ENCODE data around the gene ANKRD17. TPM values are rescaled to one million over a fixed set of nuclear protein-coding genes. Genes with fewer than 3 reads are reported as not detected.
A peak's percentile ranks its signal among the peaks of the same experiment; 100 is the strongest.
"Not testable (repeated sequence)": the region's sequence is repeated elsewhere in the genome, so short reads cannot be mapped to it uniquely, and the experiment has no call there.

The ANKRD17 gene
- total RNA-seq, 1 donor from 2014 or later: 55.5 TPM

DNA sequence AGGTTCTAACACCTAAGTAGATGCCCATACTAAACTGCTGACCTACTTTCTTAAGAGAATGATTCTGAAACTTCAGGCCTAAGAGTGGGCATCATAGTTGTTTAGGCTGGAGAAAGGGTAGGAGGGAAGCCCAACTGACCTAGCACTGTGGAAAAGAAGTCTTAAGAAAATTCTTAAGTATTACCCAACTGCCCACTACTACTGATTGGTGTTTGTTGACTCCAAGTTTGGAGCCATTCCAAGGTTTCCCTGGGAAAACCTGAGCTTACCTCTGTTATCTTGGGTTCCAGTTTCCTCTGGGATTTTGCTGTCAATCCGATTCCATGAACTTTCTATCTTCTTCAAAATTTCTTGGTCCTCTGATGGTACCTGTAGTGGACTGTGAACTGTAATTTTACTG is 23.9 kb downstream of the ANKRD17 start:
- Histone ChIP-seq H3K4me3 (no peak overlapping the region), H3K9me3 (no peaks in the 10 kb centered on the region), H3K27ac (no peak overlapping the region), H3K4me1 (peaks cover 19% of the 10 kb centered on the region), H3K36me3 (no peaks in the 10 kb centered on the region), H3K27me3 (no peaks in the 10 kb centered on the region)
- TF ChIP-seq POLR2AphosphoS5 (IDR thresholded peaks at IDR 0.05; ENCODE audit: insufficient read depth in 1 of 2, low read depth in 1 of 2) (no peak), CTCF (IDR thresholded peaks at IDR 0.05) (no peak), POLR2A (IDR thresholded peaks at IDR 0.05) (no peak)
- intact Hi-C loops (cut with DNase I): no loop called here
- no peak for DNase-seq (ENCODE audit: extremely low spot score in 2 of 2)

GRCh38 chr4:73231518-73232487 is 26.8 kb downstream of the ANKRD17 start:
- intact Hi-C loops (cut with DNase I): no loop called here
- Histone ChIP-seq H3K27ac (no peak overlapping the region), H3K36me3 (no peaks in the 10 kb centered on the region), H3K27me3 (no peaks in the 10 kb centered on the region), H3K9me3 (no peaks in the 10 kb centered on the region), H3K4me1 (peaks cover 4% of the 10 kb centered on the region), H3K4me3 (no peak overlapping the region)
- DNase-seq (ENCODE audit: extremely low spot score in 2 of 2): no peak
- TF ChIP-seq POLR2AphosphoS5 (IDR thresholded peaks at IDR 0.05; ENCODE audit: insufficient read depth in 1 of 2, low read depth in 1 of 2): no peak
- TF ChIP-seq POLR2A (IDR thresholded peaks at IDR 0.05): no peak
- TF ChIP-seq CTCF (IDR thresholded peaks at IDR 0.05): no peak

DNA sequence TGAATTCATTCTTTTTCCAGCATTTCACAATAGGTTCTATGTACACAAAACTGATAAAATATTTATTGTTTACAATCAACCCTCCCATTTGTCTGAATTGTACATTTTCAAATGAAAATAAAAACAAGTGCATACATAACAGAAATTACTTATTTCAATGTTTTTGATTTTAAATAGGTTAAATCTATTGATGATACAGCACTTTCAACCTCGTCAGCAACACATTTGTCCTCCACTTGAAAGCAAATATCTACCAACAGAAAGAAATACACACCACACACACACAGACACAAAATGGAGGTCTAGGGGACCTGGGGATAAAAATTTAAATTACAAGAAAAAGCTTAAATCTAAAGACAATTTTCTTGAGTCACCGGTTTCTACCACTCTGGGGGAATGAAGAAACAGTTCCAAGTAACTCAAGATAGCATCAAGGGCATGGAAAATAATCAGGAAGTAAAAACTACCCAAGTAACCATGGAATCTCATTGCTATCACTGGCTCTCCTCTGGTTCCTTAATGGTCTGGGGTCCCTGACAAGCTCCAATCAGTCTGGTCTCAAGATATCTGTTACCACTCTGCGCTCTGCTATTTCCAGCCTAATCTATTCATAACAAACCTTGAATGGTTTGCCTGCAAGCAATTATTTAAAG is 27.6 kb downstream of the ANKRD17 start:
- no peak for DNase-seq (ENCODE audit: extremely low spot score in 2 of 2)
- no peaks in the 10 kb centered on the region for H3K4me1 ChIP-seq
- intact Hi-C loops (cut with DNase I): no loop called here
- H3K27me3 ChIP-seq: no peaks in the 10 kb centered on the region
- no peak overlapping the region for H3K27ac ChIP-seq
- H3K36me3 ChIP-seq: no peaks in the 10 kb centered on the region
- H3K4me3 ChIP-seq: no peak overlapping the region
- TF ChIP-seq POLR2AphosphoS5 (IDR thresholded peaks at IDR 0.05; ENCODE audit: insufficient read depth in 1 of 2, low read depth in 1 of 2) (no peak), POLR2A (IDR thresholded peaks at IDR 0.05) (no peak)
- no peaks in the 10 kb centered on the region for H3K9me3 ChIP-seq

DNA sequence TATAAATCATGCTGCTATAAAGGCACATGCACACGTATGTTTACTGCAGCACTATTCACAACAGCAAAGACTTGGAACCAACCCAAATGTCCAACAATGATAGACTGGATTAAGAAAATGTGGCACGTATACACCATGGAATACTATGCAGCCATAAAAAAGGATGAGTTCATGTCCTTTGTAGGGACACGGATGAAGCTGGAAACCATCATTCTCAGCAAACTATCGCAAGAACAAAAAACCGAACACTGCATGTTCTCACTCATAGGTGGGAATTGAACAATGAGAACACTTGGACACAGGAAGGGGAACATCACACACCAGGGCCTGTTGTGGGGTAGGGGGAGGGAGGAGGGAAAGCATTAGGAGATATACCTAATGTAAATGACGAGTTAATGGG is 29.8 kb downstream of the ANKRD17 start:
- H3K9me3 ChIP-seq; H3K27ac ChIP-seq; H3K36me3 ChIP-seq; H3K4me3 ChIP-seq; H3K4me1 ChIP-seq; intact Hi-C loops (cut with DNase I); H3K27me3 ChIP-seq; DNase-seq (ENCODE audit: extremely low spot score in 2 of 2): not testable (repeated sequence)

DNA sequence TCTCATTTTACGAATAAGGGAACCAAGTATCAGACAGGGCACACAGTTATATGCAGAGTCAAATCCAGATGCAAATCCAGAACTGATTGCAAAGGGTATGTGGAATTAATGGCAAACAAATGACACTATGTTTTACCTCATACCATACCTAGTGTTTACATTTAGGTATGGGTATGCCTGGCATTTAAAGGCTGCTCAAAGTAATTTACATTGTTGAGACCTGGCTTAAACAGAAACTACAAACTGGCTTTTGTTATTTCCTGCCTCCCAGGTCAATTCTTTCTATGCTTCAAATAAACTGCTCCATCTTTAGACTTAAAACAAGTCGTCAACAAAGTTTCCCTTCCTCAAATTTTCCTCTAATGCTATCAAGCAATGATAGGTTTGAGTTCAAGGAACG is 33.7 kb downstream of the ANKRD17 start:
- H3K4me1 ChIP-seq: peaks cover 34% of the 10 kb centered on the region
- H3K27ac ChIP-seq: no peak overlapping the region
- no peaks in the 10 kb centered on the region for H3K36me3 ChIP-seq
- H3K27me3 ChIP-seq: no peaks in the 10 kb centered on the region
- no peak for DNase-seq (ENCODE audit: extremely low spot score in 2 of 2)
- H3K9me3 ChIP-seq: no peaks in the 10 kb centered on the region
- intact Hi-C loops (cut with DNase I): no loop called here
- TF ChIP-seq POLR2AphosphoS5 (IDR thresholded peaks at IDR 0.05; ENCODE audit: insufficient read depth in 1 of 2, low read depth in 1 of 2): no peak
- no peak for TF ChIP-seq CTCF (IDR thresholded peaks at IDR 0.05)
- TF ChIP-seq POLR2A (IDR thresholded peaks at IDR 0.05): no peak
- H3K4me3 ChIP-seq: no peak overlapping the region

GRCh38 chr4:73223258-73223650 is 35.3 kb downstream of the ANKRD17 start:
- peaks cover 35% of the 10 kb centered on the region for H3K4me1 ChIP-seq
- intact Hi-C loops (cut with DNase I): no loop called here
- peak overlapping the region; percentile 41 to 45 for H3K4me3 ChIP-seq

More at GRCh38 chr4:73223258-73223650, 35.3 kb downstream of the ANKRD17 start:
- DNase-seq (ENCODE audit: extremely low spot score in 2 of 2): no peak
- Histone ChIP-seq H3K27ac (peak overlapping the region; percentile 64), H3K9me3 (no peaks in the 10 kb centered on the region), H3K36me3 (no peaks in the 10 kb centered on the region), H3K27me3 (no peaks in the 10 kb centered on the region)
- TF ChIP-seq POLR2AphosphoS5 (IDR thresholded peaks at IDR 0.05; ENCODE audit: insufficient read depth in 1 of 2, low read depth in 1 of 2) (no peak), CTCF (IDR thresholded peaks at IDR 0.05) (no peak), POLR2A (IDR thresholded peaks at IDR 0.05) (no peak)

Data from vagina (tissue), 2 donors.